Medulla oblongata (tissue), 1 donor: ENCODE measurements around the gene ERICH6B.
A peak's percentile ranks its signal among the peaks of the same experiment; 100 is the strongest.

ENCODE experiments used
- DNase-seq: peaks from one replicate; pipeline ENCODE4 v3.0.0-alpha.2; 2015; ENCODE audit errors: extremely low spot score

The ERICH6B gene

GRCh38 chr13:45500492-45501174 lies 114.9 kb downstream of the ERICH6B start:
- DNase-seq: peak; percentile 27

GRCh38 chr13:45496942-45497341 lies 118.6 kb downstream of the ERICH6B start:
- no peak for DNase-seq

DNA sequence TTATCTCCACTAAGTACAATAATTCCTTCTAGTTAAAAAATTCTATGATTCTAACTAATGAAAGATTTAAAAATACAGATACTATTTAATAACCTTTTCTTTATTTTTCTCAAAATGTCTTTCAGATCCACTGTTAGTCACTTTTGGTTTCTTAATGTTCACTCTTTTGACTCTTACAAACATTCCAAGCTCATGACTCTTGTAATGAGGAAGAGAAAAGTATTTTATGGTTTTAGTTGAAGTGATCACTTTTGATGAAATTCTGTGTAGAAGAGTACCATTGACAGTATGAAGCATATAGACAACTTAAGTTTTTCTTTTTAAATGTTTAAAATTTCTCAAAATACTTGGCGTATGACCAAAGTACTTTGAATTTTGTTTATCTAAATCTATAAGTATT lies 123.0 kb downstream of the ERICH6B start:
- no peak for DNase-seq
